GM12878 (cell line): ENCODE measurements around the gene CCER1. TPM values are rescaled to one million over a fixed set of nuclear protein-coding genes. Genes with fewer than 3 reads are reported as not detected.
A peak's percentile ranks its signal among the peaks of the same experiment; 100 is the strongest.

Experiments
- ATAC-seq: fragments of 200-7000 bp; cut with Tn5 transposase; 3 replicates; pipeline ENCODE4 v1.9.1; 2020; ENCODE audit warnings: mild to moderate bottlenecking, moderate library complexity
- BruUV-seq: library from RNA; stranded (reverse); fragments of 400-500 nt; replicated peaks from 2 replicates; lab custom pipeline; 2021; lab: Mats Ljungman, UMichigan
- CTCF ChIA-PET: fragments of 300-600 bp; sonication (Branson Sonifier 250); formaldehyde crosslinking; extraction: SDS; loops from one replicate; lab custom pipeline; 2021; ENCODE audit warnings: inconsistent platforms; lab: Yijun Ruan, JAX
- POLR2A ChIA-PET: fragments of 350-600 bp; formaldehyde crosslinking; extraction: SDS; loops from one replicate; lab custom pipeline; 2021; ENCODE audit warnings: inconsistent platforms; lab: Charles Lee
- RAD21 ChIA-PET: fragments of 300-600 bp; sonication (Branson Sonifier 250); formaldehyde crosslinking; loops from one replicate; lab custom pipeline; 2023; ENCODE audit warnings: antibody characterized with exemption; ENCODE audit not compliant: unreplicated experiment; lab: Charles Lee
- SMC1A ChIA-PET: fragments of 300-600 bp; sonication (Branson Sonifier 250); formaldehyde crosslinking; loops from one replicate; lab custom pipeline; 2023; ENCODE audit not compliant: unreplicated experiment, uncharacterized antibody; lab: Charles Lee
- DNase-seq: peaks from one replicate; pipeline ENCODE4 v3.0.0-alpha.2; 2011; ENCODE audit warnings: low read depth, low spot score
- FAIRE-seq: peaks from 3 replicates; lab custom pipeline; 2011; peaks lifted over from hg19 to GRCh38; lab: Jason Lieb, UNC
- H2AFZ ChIP-seq: 2 replicates; pipeline ENCODE4 v1.6.0; 2011; ENCODE audit warnings: low read depth, low read length, control low read depth; ENCODE audit not compliant: control insufficient read depth
- H3K27ac ChIP-seq: 2 replicates; pipeline ENCODE4 v1.5.1; 2011; ENCODE audit warnings: control low read depth; ENCODE audit not compliant: control insufficient read depth, insufficient read depth
- H3K27me3 ChIP-seq, 2 experiments: replicated peaks in 1 of 2; 2 replicates each; pipeline versions ENCODE4 v1.6.0 to v1.6.1; 2011; ENCODE audit warnings: low read length in 1 of 2; ENCODE audit not compliant: control insufficient read depth in 2 of 2, insufficient read depth in 2 of 2
- H3K36me3 ChIP-seq, 2 experiments: 2 replicates each; pipeline ENCODE4 v1.5.1; 2011; ENCODE audit warnings: low read length in 1 of 2; ENCODE audit not compliant: control insufficient read depth in 2 of 2, insufficient read depth in 2 of 2
- H3K4me1 ChIP-seq: 2 replicates; pipeline ENCODE4 v1.6.1; 2011; ENCODE audit warnings: mild to moderate bottlenecking, low read length, moderate library complexity, mixed read lengths; ENCODE audit not compliant: control insufficient read depth, insufficient read depth
- H3K4me2 ChIP-seq: 2 replicates; pipeline ENCODE4 v1.6.0; 2011; ENCODE audit warnings: control low read depth; ENCODE audit not compliant: control insufficient read depth, insufficient read depth
- H3K4me3 ChIP-seq: fragments of 200-600 bp; sonication (generic); 2 replicates; pipeline ENCODE4 v1.5.1; 2016
- H3K79me2 ChIP-seq: 2 replicates; pipeline ENCODE4 v1.6.0; 2011; ENCODE audit warnings: low read length; ENCODE audit not compliant: control insufficient read depth, insufficient read depth
- H3K9ac ChIP-seq: 2 replicates; pipeline ENCODE4 v1.8.0; 2011; ENCODE audit warnings: low read length, control low read depth, mixed read lengths; ENCODE audit not compliant: control insufficient read depth, insufficient read depth
- H3K9me3 ChIP-seq: replicated peaks from 3 replicates; pipeline ENCODE4 v1.5.1; 2011; ENCODE audit warnings: mild to moderate bottlenecking, low read length; ENCODE audit not compliant: control insufficient read depth, insufficient read depth
- H4K20me1 ChIP-seq: 2 replicates; pipeline ENCODE4 v1.6.0; 2011; ENCODE audit not compliant: control insufficient read depth, insufficient read depth
- BRCA1 ChIP-seq: IDR thresholded peaks from 2 replicates; pipeline ENCODE4 v1.6.1; 2011; ENCODE audit warnings: low read depth, low read length, improper control_type of control experiment
- GABPA ChIP-seq: IDR thresholded peaks from 2 replicates; pipeline ENCODE4 v1.6.1; 2014; ENCODE audit warnings: antibody characterized with exemption, low read depth, mild to moderate bottlenecking, inconsistent platforms
- MYB ChIP-seq: fragments of 150-350 bp; IDR thresholded peaks from 2 replicates; pipeline ENCODE4 v1.6.1; 2014; ENCODE audit warnings: mild to moderate bottlenecking, low read depth, low read length, borderline replicate concordance
- RAD21 ChIP-seq: IDR thresholded peaks from 2 replicates; pipeline ENCODE4 v1.6.1; 2011; ENCODE audit warnings: mild to moderate bottlenecking, low read depth, low read length, moderate library complexity; ENCODE audit not compliant: insufficient read depth
- RELA ChIP-seq: fragments of 450-650 bp; IDR thresholded peaks from 2 replicates; pipeline ENCODE4 v1.8.0; 2014; ENCODE audit warnings: borderline replicate concordance; ENCODE audit not compliant: partially characterized antibody
- SMC3 ChIP-seq: IDR thresholded peaks from 2 replicates; pipeline ENCODE4 v1.6.1; 2011; ENCODE audit warnings: low read length, improper control_type of control experiment, borderline replicate concordance
- STAT1 ChIP-seq: fragments of 450-650 bp; conservative IDR thresholded peaks from 2 replicates; pipeline ENCODE4 v1.6.1; 2014; ENCODE audit warnings: antibody characterized with exemption, mild to moderate bottlenecking
- WGBS: methylation state at CpG from one replicate; pipeline ENCODE4 v1.1.6; 2016; ENCODE audit warnings: low lambda C conversion rate; ENCODE audit not compliant: insufficient replicate concordance, insufficient coverage; ENCODE audit errors: missing lambda C conversion rate; 5-methylcytosine and 5-hydroxymethylcytosine counted together
- in situ Hi-C: fragments of 300-500 bp; cut with MboI; formaldehyde crosslinking; loops from 9 replicates; pipeline ENCODE4 v1.14.3; 2018; ENCODE audit warnings: mixed read lengths
- intact Hi-C: fragments of 100-400 bp; cut with micrococcal nuclease; formaldehyde crosslinking; loops from one replicate; pipeline ENCODE4 v1.14.2; 2022; ENCODE audit not compliant: unreplicated experiment
- polyA plus RNA-seq, 11 experiments: library from polyadenylated mRNA; depleted of rRNA in 4 of 11; unstranded in 6 of 11; stranded (reverse) in 5 of 11; fragments of >200 nt; fragmentation: Nextera tagmentation in 4 of 11; fragmentation: Illumina TruSeq in 1 of 11; extraction: Ambion mirVana in 4 of 11; extraction: Trizol in 1 of 11; gene quantifications; 1 replicate in 1 of 11; 2 replicates in 10 of 11; pipeline versions ENCODE4 v1.2.1 to v1.2.3, GENCODE V29; 2011 to 2016; ENCODE audit warnings: inconsistent platforms in 2 of 11, missing spikeins in 2 of 11, low read depth in 1 of 11
- total RNA-seq, 4 experiments: library from RNA; depleted of rRNA in 3 of 4; stranded (reverse); fragments of >200 nt in 3 of 4; fragmentation: Illumina TruSeq in 1 of 4; extraction: Trizol in 1 of 4; gene quantifications; 2 replicates each; pipeline versions ENCODE4 v1.2.1 to v1.2.3, GENCODE V29; 2013 to 2021
- TF ChIP-seq, protein P1 (sequence below), 3 experiments: IDR thresholded peaks in 2 of 3; conservative IDR thresholded peaks in 1 of 3; 2 replicates each; pipeline ENCODE4 v1.5.1; 2011; ENCODE audit warnings: low read depth in 3 of 3, low read length in 3 of 3, mild to moderate bottlenecking in 3 of 3, control low read depth in 2 of 3, moderate library complexity in 2 of 3, inconsistent platforms in 1 of 3, mixed read lengths in 1 of 3; ENCODE audit not compliant: control insufficient read depth in 2 of 3, insufficient read depth in 1 of 3; ENCODE audit errors: extremely low read depth in 1 of 3

CCER1 gene
- total and polyA plus RNA-seq, 10 of the 15 experiments (the other 5 are each of a cell fraction or from before 2014, with no cell fraction given), result 0.01 TPM; not detected in 9

DNA sequence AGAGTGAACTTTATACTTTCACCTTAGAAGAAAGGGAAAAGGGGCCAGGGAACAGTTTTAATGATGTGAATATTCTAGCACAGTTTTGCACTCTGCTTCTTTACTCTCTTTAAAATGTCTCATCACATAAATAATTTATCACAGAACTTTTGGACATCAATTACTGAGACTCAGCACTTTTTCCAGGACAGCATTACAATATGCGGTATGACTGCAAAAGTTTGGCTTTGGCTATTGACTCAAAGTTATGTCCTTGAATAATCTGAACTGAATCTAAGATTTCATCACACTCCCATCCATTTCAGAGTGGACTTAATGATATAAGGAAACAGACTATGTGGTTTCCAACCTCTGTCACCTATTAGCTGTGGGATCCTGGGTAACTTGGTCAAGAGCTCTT is 11.7 kb downstream of the CCER1 start:
- no peak overlapping the region for H3K4me3 ChIP-seq
- H2AFZ ChIP-seq, result no peak overlapping the region
- SMC1A ChIA-PET, result interaction anchor here (1.1 to 1.3 kb wide), 2 partner anchors 10 to 166 kb away, joined by 4 read pairs; no protein-coding TSS in a partner anchor
- DNase-seq (no peak), FAIRE-seq (no peak), ATAC-seq (no peak)
- RAD21 ChIA-PET, result interaction anchor here (0.6 kb wide), 1 partner anchor 412 kb away, joined by 4 read pairs; no protein-coding TSS in a partner anchor
- intact Hi-C loops, result loop anchor here (10.0 kb wide), 1 partner anchor 382 kb away; no protein-coding TSS in a partner anchor
- TF ChIP-seq RELA, result no peak
- no peak for TF ChIP-seq MYB
- TF ChIP-seq GABPA, result no peak
- H3K36me3 ChIP-seq, result no peaks in the 10 kb centered on the region
- WGBS, result 48% methylated on average over 1 of the region's 1 CpG
- in situ Hi-C loops, result no loop called here
- H3K9me3 ChIP-seq, result no peaks in the 10 kb centered on the region
- no peaks in the 10 kb centered on the region for H3K79me2 ChIP-seq
- no peaks in the 10 kb centered on the region for H3K27me3 ChIP-seq
- H3K27ac ChIP-seq, result no peak overlapping the region
- CTCF ChIA-PET, result interaction anchor here (1.0 to 6.1 kb wide), 7 partner anchors 8 to 383 kb away, joined by 3 to 50 read pairs (median 5); partner anchors contain the start of gene LUM
- no peaks in the 10 kb centered on the region for H4K20me1 ChIP-seq
- BruUV-seq, result no TSS peak
- H3K4me2 ChIP-seq, result no peak overlapping the region
- no peak overlapping the region for H3K9ac ChIP-seq
- H3K4me1 ChIP-seq, result no peaks in the 10 kb centered on the region
- POLR2A ChIA-PET, result no interaction called here

DNA sequence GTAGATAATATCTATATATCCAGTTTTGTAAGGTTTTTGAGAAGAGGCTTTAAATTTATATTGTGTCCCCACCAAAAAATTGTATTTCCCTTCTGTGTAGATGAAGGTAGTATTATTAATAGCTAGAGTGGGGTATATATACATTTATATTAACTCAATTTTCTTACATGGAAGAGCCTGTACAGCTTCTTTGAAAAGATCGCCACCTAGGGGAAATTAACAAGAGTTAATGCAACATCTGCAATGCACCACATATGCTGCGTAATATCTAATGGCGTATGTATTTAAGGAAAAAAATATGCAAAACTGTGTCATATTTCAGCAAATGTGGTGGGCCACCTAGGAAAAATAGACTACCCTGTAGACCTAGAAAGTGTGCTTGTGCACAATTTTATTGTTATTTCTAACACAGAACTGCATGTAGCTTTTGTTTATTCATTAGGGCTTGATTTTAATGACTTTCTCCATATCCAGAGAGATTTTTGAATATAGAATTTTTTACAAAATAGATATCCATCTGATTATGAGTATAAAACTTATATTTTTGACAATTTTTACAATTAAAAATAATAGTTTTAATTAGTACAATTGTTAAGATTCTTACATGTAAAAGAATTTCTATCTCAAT is 14.0 kb downstream of the CCER1 start:
- TF ChIP-seq, protein P1, sequence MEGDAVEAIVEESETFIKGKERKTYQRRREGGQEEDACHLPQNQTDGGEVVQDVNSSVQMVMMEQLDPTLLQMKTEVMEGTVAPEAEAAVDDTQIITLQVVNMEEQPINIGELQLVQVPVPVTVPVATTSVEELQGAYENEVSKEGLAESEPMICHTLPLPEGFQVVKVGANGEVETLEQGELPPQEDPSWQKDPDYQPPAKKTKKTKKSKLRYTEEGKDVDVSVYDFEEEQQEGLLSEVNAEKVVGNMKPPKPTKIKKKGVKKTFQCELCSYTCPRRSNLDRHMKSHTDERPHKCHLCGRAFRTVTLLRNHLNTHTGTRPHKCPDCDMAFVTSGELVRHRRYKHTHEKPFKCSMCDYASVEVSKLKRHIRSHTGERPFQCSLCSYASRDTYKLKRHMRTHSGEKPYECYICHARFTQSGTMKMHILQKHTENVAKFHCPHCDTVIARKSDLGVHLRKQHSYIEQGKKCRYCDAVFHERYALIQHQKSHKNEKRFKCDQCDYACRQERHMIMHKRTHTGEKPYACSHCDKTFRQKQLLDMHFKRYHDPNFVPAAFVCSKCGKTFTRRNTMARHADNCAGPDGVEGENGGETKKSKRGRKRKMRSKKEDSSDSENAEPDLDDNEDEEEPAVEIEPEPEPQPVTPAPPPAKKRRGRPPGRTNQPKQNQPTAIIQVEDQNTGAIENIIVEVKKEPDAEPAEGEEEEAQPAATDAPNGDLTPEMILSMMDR (IDR thresholded peaks at IDR 0.05 in 2 of 3, conservative IDR thresholded peaks at IDR 0.05 in 1 of 3; ENCODE audit: control insufficient read depth in 2 of 3, extremely low read depth in 1 of 3, insufficient read depth in 1 of 3, low read depth in 3 of 3, low read length in 3 of 3), result peak; percentile 41 to 56 (median 55); a peak in 5 of 6 replicates
- no peak for TF ChIP-seq BRCA1
- peak; percentile 18; the same call in 1 of the 2 replicates for TF ChIP-seq SMC3
- TF ChIP-seq RAD21, result peak; percentile 72
- TF ChIP-seq STAT1, result no peak
- SMC1A ChIA-PET, result interaction anchor here (0.8 to 1.6 kb wide), 2 partner anchors 167 kb away, joined by 3 to 4 read pairs; no protein-coding TSS in a partner anchor
- Histone ChIP-seq H2AFZ (no peak overlapping the region), H3K9me3 (no peaks in the 10 kb centered on the region), H3K4me2 (no peak overlapping the region), H4K20me1 (no peaks in the 10 kb centered on the region), H3K79me2 (no peaks in the 10 kb centered on the region), H3K27ac (no peak overlapping the region), H3K27me3 (no peaks in the 10 kb centered on the region), H3K4me1 (no peaks in the 10 kb centered on the region), H3K9ac (no peak overlapping the region), H3K36me3 (no peaks in the 10 kb centered on the region), H3K4me3 (no peak overlapping the region)
- no peak for DNase-seq
- 0% methylated on average over 3 of the region's 3 CpGs for WGBS
- POLR2A ChIA-PET, result no interaction called here
- peak; percentile 88 for ATAC-seq
- intact Hi-C loops (loop anchor here (10.0 kb wide), 1 partner anchor 384 kb away; no protein-coding TSS in a partner anchor), in situ Hi-C loops (no loop called here)
- BruUV-seq, result no TSS peak
- CTCF ChIA-PET, result interaction anchor here (0.8 to 6.1 kb wide), 8 partner anchors 11 to 666 kb away, joined by 3 to 50 read pairs (median 4); partner anchors contain the start of gene LUM
- RAD21 ChIA-PET, result interaction anchor here (1.4 to 1.6 kb wide), 2 partner anchors 168 to 1398 kb away, joined by 5 to 6 read pairs; no protein-coding TSS in a partner anchor
- FAIRE-seq, result no peak
